GM23338 (cell line): Measurements from ENCODE around the gene RASA4. TPM values are rescaled to one million over a fixed set of nuclear protein-coding genes. Genes with fewer than 3 reads are reported as not detected.
"Not testable (repeated sequence)": the region's sequence is repeated elsewhere in the genome, so short reads cannot be mapped to it uniquely, and the experiment has no call there.

Source experiments
- ATAC-seq: fragments of 200-7000 bp; cut with Tn5 transposase; 3 replicates; pipeline ENCODE4 v1.9.1; 2020
- DNase-seq: peaks from one replicate; pipeline ENCODE4 v3.0.0-alpha.2; 2015; ENCODE audit warnings: low spot score
- H2AFZ ChIP-seq: fragments of 200-600 bp; sonication (generic); 2 replicates; pipeline ENCODE4 v1.8.0; 2016; ENCODE audit warnings: antibody characterized with exemption, mild to moderate bottlenecking, moderate library complexity
- H3F3A ChIP-seq: fragments of 200-600 bp; sonication (generic); replicated peaks from 2 replicates; pipeline ENCODE4 v1.8.0; 2017; ENCODE audit warnings: antibody characterized with exemption, mixed run types, low read depth
- H3K27ac ChIP-seq: fragments of 200-600 bp; sonication (generic); 2 replicates; pipeline ENCODE4 v1.6.1; 2016; ENCODE audit warnings: low read depth
- H3K27me3 ChIP-seq: fragments of 200-600 bp; sonication (generic); 2 replicates; pipeline ENCODE4 v1.8.0; 2016; ENCODE audit warnings: mild to moderate bottlenecking, mixed run types, moderate library complexity; ENCODE audit not compliant: insufficient read depth
- H3K36me3 ChIP-seq: fragments of 200-600 bp; sonication (generic); 2 replicates; pipeline ENCODE4 v1.8.0; 2016; ENCODE audit warnings: mild to moderate bottlenecking; ENCODE audit not compliant: insufficient read depth
- H3K4me1 ChIP-seq: fragments of 200-600 bp; sonication (generic); 2 replicates; pipeline ENCODE4 v1.8.0; 2016; ENCODE audit warnings: mild to moderate bottlenecking, moderate library complexity; ENCODE audit not compliant: insufficient read depth
- H3K4me2 ChIP-seq: fragments of 200-600 bp; sonication (generic); 2 replicates; pipeline ENCODE4 v1.7.1; 2017; ENCODE audit warnings: mixed run types
- H3K4me3 ChIP-seq: fragments of 200-600 bp; sonication (generic); 2 replicates; pipeline ENCODE4 v1.6.1; 2016; ENCODE audit warnings: mixed run types
- H3K79me2 ChIP-seq: fragments of 200-600 bp; sonication (generic); replicated peaks from 2 replicates; pipeline ENCODE4 v1.8.0; 2017; ENCODE audit warnings: mild to moderate bottlenecking; ENCODE audit not compliant: insufficient read depth
- H3K9me2 ChIP-seq: fragments of 200-600 bp; sonication (generic); 2 replicates; pipeline ENCODE4 v1.8.0; 2017; ENCODE audit not compliant: insufficient read depth
- H4K20me1 ChIP-seq: fragments of 200-600 bp; sonication (generic); replicated peaks from 2 replicates; pipeline ENCODE4 v1.8.0; 2017; ENCODE audit warnings: mild to moderate bottlenecking; ENCODE audit not compliant: insufficient read depth
- H3K27ac Mint-ChIP-seq: 2 replicates; pipeline ENCODE4 v1.8.0; 2020; ENCODE audit warnings: inconsistent platforms, mild to moderate bottlenecking, moderate library complexity, mixed read lengths
- H3K27me3 Mint-ChIP-seq: 3 replicates; pipeline ENCODE4 v1.8.0; 2022; ENCODE audit warnings: low read depth, mild to moderate bottlenecking, moderate library complexity, mixed read lengths, inconsistent platforms; ENCODE audit not compliant: insufficient read depth, poor library complexity
- H3K36me3 Mint-ChIP-seq: 3 replicates; pipeline ENCODE4 v1.8.0; 2021; ENCODE audit warnings: low read depth, mild to moderate bottlenecking, inconsistent platforms, moderate library complexity, mixed read lengths
- H3K4me1 Mint-ChIP-seq: 3 replicates; pipeline ENCODE4 v1.8.0; 2020; ENCODE audit warnings: mild to moderate bottlenecking, inconsistent platforms, mixed read lengths
- H3K4me3 Mint-ChIP-seq: 3 replicates; pipeline ENCODE4 v1.8.0; 2021; ENCODE audit warnings: moderate library complexity, mild to moderate bottlenecking, inconsistent platforms, mixed read lengths
- H3K9me3 Mint-ChIP-seq: 3 replicates; pipeline ENCODE4 v1.8.0; 2020; ENCODE audit warnings: moderate library complexity, mild to moderate bottlenecking, inconsistent platforms, mixed read lengths
- polyA plus RNA-seq: library from polyadenylated mRNA; unstranded; fragments of >200 nt; fragmentation: Nextera tagmentation; extraction: Ambion mirVana; gene quantifications from 2 replicates; pipeline ENCODE4 v1.2.1, GENCODE V29; 2016
- total RNA-seq: library from RNA; depleted of rRNA; stranded (reverse); fragments of >200 nt; shearing (Covaris generic); gene quantifications from 2 replicates; pipeline ENCODE4 v1.2.3, GENCODE V29; 2014
- TF ChIP-seq, protein P1 (sequence below), 2 experiments: fragments of 200-600 bp in 1 of 2; sonication (generic) in 1 of 2; conservative IDR thresholded peaks; 2 replicates each; pipeline versions ENCODE4 v1.5.1 to v1.6.1; 2016 to 2017; ENCODE audit warnings: antibody characterized with exemption in 2 of 2, low read depth in 2 of 2, mild to moderate bottlenecking in 2 of 2, moderate library complexity in 1 of 2

Gene RASA4
- total and polyA plus RNA-seq, 2 experiments from 2014 or later = 2.6 to 4.4 TPM

DNA sequence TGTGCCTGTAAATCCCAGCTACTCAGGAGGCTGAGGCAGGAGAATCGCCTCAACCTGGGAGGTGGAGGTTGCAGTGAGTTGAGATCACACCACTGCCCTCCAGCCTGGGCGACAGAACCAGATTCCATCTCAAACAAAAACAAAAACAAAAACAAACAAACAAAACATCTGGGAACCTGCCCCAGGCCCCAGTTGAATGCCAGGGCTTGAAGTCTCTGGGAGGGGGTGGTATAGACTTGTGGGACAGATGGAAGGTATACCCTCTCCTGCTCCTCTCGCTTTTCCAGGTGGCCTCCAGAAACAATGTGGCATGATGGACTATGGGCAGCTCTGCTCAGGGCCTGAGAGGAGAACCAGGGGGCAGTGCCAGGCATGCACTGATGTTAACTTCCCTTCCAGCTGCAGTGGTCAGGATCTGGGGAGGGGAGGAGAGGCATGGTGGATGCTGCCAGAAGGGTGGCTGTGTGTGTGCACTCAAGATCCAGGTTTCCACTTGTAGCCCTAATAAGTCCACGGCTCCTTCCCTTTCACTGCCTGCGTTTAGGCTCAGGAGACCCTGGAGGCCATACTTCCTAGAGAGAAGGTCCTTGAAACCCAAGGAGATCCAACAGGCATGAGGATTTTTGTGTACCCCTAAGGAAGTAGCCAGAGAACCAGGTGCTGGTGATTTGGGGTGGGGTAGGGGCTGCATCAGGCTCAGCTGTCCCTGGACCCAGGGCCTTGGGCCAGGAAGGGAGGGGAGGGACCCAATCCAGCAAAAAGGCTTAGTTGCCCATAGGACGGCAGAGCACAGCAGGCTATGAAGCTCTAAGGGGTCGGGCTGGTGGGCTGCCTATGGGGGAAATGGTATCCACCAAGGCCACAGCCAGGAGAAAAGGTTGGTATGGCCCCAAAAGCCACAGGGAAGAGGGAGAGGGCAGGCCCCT is 39.0 kb downstream of the RASA4 start:
- not testable (repeated sequence) for H3K9me3 Mint-ChIP-seq, H4K20me1 ChIP-seq, H3K4me3 ChIP-seq, H3K4me3 Mint-ChIP-seq, H3K27me3 Mint-ChIP-seq, DNase-seq, ATAC-seq, H3K27ac ChIP-seq, H3K36me3 Mint-ChIP-seq, H3K79me2 ChIP-seq, H3K4me1 ChIP-seq, H3K4me2 ChIP-seq, H3K27ac Mint-ChIP-seq, H3K27me3 ChIP-seq, H2AFZ ChIP-seq, H3F3A ChIP-seq, H3K9me2 ChIP-seq, H3K36me3 ChIP-seq, H3K4me1 Mint-ChIP-seq

DNA sequence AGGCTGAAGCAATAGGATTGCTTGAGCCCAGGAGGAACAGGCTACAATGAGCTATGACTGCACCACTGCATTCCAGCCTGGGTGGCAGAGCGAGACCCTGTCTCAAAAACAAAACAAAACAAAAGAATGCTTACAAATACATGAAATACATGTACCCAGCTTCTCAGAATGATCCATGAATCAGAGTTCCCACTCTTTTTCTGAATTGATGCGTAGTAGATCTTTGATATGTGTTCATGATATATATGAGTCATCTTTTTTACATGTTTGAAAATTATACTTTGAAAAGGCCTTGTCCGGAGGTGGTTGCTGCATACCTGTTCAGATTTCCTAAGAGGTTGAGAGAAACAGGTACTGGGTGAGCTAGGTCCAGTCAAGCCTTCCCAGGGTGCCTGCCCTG is 40.2 kb downstream of the RASA4 start:
- DNase-seq, H3K4me1 Mint-ChIP-seq, H4K20me1 ChIP-seq, H3K27me3 Mint-ChIP-seq, H3K9me3 Mint-ChIP-seq, H3K36me3 ChIP-seq, H3F3A ChIP-seq, H3K36me3 Mint-ChIP-seq, H3K27ac Mint-ChIP-seq, H3K4me3 ChIP-seq, H3K27ac ChIP-seq, H3K27me3 ChIP-seq, ATAC-seq, H3K4me2 ChIP-seq, H2AFZ ChIP-seq, H3K4me3 Mint-ChIP-seq, H3K9me2 ChIP-seq, H3K79me2 ChIP-seq, H3K4me1 ChIP-seq: not testable (repeated sequence)

DNA sequence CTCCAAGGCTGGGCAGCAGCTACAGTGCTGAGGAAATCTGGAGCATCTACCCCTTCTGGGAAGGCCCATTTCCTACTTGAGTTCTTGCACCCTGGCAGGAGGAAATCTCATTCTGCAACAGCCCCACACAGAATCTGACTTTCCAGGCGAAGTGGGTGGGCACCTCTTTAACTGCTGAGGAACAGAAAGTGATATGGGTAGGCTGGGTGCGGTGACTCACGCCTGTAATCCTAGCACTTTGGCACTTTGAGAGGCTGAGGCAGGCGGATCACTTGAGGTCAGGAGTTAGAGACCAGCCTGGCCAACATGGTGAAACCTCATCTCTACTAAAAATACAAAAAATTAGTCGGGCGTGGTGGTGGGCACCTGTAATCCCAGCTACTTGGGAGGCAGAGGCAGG is 41.9 kb downstream of the RASA4 start:
- not testable (repeated sequence) for H3K9me2 ChIP-seq, H3F3A ChIP-seq, H3K36me3 Mint-ChIP-seq, H3K27ac ChIP-seq, H3K79me2 ChIP-seq, ATAC-seq, H2AFZ ChIP-seq, DNase-seq, H3K36me3 ChIP-seq, H3K4me3 Mint-ChIP-seq, H3K4me1 Mint-ChIP-seq, H3K27me3 Mint-ChIP-seq, H3K4me2 ChIP-seq, H3K27me3 ChIP-seq, H4K20me1 ChIP-seq, H3K4me3 ChIP-seq, H3K4me1 ChIP-seq, H3K9me3 Mint-ChIP-seq, H3K27ac Mint-ChIP-seq

DNA sequence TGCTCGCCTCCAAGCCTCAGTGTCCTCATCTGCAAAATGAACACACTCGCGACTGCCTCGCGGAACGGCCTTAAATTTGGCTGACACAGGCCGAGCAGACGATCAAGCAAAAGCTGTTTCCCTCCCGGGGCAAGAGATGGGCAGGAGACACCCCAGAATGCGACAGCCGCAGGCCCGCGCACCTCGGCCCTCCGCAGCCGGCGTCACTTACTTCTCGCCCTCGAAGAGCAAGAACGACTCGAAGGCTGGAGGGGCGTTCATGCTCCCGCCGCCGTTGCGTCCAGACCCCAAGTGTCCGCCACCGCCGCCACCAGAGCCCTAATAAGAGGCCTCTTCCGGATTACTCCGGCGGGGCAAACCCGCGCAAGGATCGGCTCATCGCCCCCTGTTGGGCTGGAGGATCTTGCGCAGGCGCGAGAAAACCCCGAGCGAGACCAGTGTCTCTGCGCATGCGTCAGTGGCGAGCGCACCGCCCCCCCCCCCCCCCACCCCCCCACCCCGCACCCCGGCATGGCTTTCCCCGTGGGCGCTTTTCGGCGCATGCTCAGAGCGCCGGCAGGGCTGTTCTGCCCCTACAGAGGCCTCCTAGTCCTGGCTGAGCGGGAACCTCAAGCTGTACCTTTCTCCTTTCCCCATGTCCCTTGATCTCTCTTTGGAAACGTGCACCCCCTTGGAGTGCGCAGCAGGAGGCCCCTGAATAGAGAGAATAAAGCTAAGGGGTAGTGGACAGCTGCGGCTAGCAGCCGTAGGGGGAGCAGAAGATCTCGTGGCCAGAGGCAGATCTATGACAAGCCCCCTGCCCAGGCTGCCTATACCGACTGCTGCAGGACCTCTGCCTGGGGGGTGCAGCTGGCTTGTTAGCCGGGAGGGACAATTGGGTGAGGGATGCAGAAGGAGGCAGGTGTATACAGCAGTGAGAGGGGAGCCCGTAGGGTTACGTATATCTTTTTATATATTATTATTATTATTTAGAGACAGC is 44.0 kb downstream of the RASA4 start, which contains the start of gene POLR2J3:
Gene POLR2J3, minus strand, starts transcription at position 323 of the 979 bp plus-strand sequence. Its CDS starts 62 bp downstream, at position 261.
- Histone ChIP-seq H3K4me3 (peak within 1 kb of the TSS; percentile 71), H3K4me2 (peak within 1 kb of the TSS; percentile 79)
- H3K4me1 ChIP-seq, H2AFZ ChIP-seq, H3K36me3 Mint-ChIP-seq, H4K20me1 ChIP-seq, H3K4me1 Mint-ChIP-seq, H3K36me3 ChIP-seq, H3K27ac ChIP-seq, H3K9me2 ChIP-seq, H3K27me3 ChIP-seq, H3K27ac Mint-ChIP-seq, H3K79me2 ChIP-seq, H3F3A ChIP-seq, H3K9me3 Mint-ChIP-seq, H3K27me3 Mint-ChIP-seq: not testable (repeated sequence)
- H3K4me3 Mint-ChIP-seq = peak within 1 kb of the TSS; percentile 83
- peak; percentile 79 for DNase-seq
- TF ChIP-seq, protein P1, sequence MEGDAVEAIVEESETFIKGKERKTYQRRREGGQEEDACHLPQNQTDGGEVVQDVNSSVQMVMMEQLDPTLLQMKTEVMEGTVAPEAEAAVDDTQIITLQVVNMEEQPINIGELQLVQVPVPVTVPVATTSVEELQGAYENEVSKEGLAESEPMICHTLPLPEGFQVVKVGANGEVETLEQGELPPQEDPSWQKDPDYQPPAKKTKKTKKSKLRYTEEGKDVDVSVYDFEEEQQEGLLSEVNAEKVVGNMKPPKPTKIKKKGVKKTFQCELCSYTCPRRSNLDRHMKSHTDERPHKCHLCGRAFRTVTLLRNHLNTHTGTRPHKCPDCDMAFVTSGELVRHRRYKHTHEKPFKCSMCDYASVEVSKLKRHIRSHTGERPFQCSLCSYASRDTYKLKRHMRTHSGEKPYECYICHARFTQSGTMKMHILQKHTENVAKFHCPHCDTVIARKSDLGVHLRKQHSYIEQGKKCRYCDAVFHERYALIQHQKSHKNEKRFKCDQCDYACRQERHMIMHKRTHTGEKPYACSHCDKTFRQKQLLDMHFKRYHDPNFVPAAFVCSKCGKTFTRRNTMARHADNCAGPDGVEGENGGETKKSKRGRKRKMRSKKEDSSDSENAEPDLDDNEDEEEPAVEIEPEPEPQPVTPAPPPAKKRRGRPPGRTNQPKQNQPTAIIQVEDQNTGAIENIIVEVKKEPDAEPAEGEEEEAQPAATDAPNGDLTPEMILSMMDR (conservative IDR thresholded peaks at IDR 0.05; ENCODE audit: low read depth in 2 of 2) = peak; percentile 27 to 56
- peak; percentile 95 for ATAC-seq

DNA sequence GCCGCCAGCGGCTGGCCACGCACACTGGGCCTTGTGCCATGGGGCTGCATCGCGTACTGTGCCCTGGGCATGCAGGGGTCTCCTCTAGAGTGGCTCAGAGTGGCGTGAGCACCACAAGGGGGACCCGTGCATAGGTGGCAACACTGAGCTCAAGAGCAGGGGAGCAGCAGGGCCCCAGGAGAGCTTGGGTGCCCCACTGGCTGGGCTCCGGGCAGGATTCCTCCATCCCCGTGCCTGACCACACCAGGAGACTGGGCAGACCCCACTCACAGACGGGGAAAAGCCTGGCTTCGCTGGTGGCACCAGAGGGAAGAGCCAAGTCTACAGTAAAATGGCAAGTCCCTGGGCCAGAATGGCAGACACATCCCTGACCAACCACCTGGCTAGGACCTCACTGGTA is 47.9 kb downstream of the RASA4 start:
- not testable (repeated sequence) for H3K27ac Mint-ChIP-seq, H3K9me3 Mint-ChIP-seq, H2AFZ ChIP-seq, H3K9me2 ChIP-seq, H3K36me3 ChIP-seq, H3K4me2 ChIP-seq, H3K27me3 ChIP-seq, ATAC-seq, H3K4me3 Mint-ChIP-seq, H4K20me1 ChIP-seq, DNase-seq, H3K27ac ChIP-seq, H3K4me1 Mint-ChIP-seq, H3K36me3 Mint-ChIP-seq, H3K4me3 ChIP-seq, H3K4me1 ChIP-seq, H3F3A ChIP-seq, H3K27me3 Mint-ChIP-seq, H3K79me2 ChIP-seq
